GM12873 (cell line): ENCODE data around the gene CAB39L.

Experiments used
- CTCF ChIP-seq: IDR thresholded peaks from 2 replicates; pipeline ENCODE4 v1.5.1; 2012; ENCODE audit warnings: low read depth, mild to moderate bottlenecking, moderate library complexity, low read length, control low read depth; ENCODE audit not compliant: insufficient read depth; ENCODE audit errors: missing control alignments

Gene CAB39L

DNA sequence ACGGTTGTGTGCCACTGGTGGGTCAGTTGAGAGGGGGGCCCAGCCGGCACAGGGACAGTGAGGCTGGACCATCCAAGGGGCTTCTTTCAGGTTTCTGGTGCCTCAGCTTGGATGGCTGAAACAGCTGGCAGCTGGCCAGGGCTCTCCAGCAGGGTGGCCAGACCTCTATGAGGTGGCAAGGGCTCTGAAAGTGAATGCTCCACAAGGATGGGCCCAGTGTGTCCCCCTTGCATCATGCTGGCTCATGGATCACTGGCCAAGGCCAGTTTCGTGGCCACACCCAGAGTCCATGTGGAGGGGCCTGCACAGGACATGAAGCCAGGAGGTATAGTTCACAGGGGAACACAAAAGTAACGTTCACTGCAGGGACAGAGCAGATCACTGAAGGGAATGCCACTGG, 146.5 kb downstream of the CAB39L start:
- no peak for TF ChIP-seq CTCF

GRCh38 chr13:49296659-49297058, 147.2 kb downstream of the CAB39L start:
- TF ChIP-seq CTCF: no peak

DNA sequence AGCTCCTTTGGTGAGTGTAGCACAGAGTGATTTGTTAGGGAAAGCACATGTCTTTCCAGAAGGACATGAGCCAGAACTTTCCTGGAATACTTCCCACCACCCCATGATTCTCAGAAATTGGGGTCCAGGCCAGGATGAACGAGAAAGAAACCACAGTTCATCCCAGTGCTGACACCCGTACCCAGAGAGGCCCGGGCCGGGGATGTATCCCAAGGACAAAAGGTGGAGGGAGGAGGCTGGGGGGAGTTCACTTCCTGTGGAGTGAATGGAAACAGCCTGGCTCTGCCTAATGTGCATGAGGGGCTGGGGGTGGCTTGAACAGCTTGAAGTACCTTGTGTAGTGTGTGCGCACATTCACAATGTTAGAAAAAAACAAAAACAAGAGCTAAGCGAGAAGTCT, 148.6 kb downstream of the CAB39L start:
- TF ChIP-seq CTCF: no peak

GRCh38 chr13:49292742-49293486, 150.9 kb downstream of the CAB39L start:
- no peak for TF ChIP-seq CTCF

- no peak for TF ChIP-seq CTCF
Measured at GRCh38 chr13:49288458-49288857, 155.4 kb downstream of the CAB39L start.

DNA sequence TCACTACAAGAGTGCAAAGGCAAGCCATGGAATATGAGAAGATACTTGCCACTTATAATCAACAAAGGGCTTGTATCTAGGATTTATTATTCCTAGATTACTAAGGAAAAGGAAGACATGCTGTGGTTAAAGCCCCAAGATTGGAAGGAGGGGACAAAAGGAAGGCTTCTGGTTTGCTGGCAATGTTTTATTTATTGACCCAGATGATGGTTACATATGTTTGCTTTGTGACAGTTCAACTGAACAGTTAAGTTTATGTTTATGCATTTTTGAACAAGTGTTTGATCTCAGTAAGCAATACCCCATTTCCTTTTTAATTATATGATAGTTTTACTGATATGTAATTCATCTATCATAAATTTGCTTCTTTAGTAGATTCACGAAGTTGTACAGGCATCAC, 155.9 kb downstream of the CAB39L start:
- no peak for TF ChIP-seq CTCF

- TF ChIP-seq CTCF: no peak
Measured at GRCh38 chr13:49279885-49280284, 164.0 kb downstream of the CAB39L start.
